MCF 10A (cell line): ENCODE results near the gene METTL16. TPM values are rescaled to one million over a fixed set of nuclear protein-coding genes. Genes with fewer than 3 reads are reported as not detected.
A peak's percentile ranks its signal among the peaks of the same experiment; 100 is the strongest.
"Not testable (repeated sequence)": the region's sequence is repeated elsewhere in the genome, so short reads cannot be mapped to it uniquely, and the experiment has no call there.

ENCODE experiments used
- BruUV-seq: library from RNA; stranded (reverse); fragments of 400-500 nt; replicated peaks from 2 replicates; lab custom pipeline; 2021; lab: Mats Ljungman, UMichigan
- CTCF ChIA-PET: fragments of 300-600 bp; sonication (Branson Sonifier 250); formaldehyde crosslinking; extraction: SDS; loops from one replicate; lab custom pipeline; 2021; ENCODE audit warnings: antibody characterized with exemption, inconsistent platforms; lab: Yijun Ruan, JAX
- POLR2A ChIA-PET: fragments of 300-600, 350-650 bp; sonication (Branson Sonifier 250); formaldehyde crosslinking; extraction: SDS; loops from one replicate; lab custom pipeline; 2020; ENCODE audit warnings: antibody characterized with exemption, inconsistent platforms; lab: Yijun Ruan, JAX
- DNase-seq: peaks from one replicate; pipeline ENCODE4 v3.0.0-alpha.2; 2018; ENCODE audit not compliant: unreplicated experiment
- H3K27ac Mint-ChIP-seq: one replicate; pipeline ENCODE4 v1.8.0; 2022; ENCODE audit warnings: mild to moderate bottlenecking, low read depth, mixed read lengths; ENCODE audit not compliant: unreplicated experiment
- H3K27me3 Mint-ChIP-seq: one replicate; pipeline ENCODE4 v1.8.0; 2022; ENCODE audit warnings: mixed read lengths; ENCODE audit not compliant: insufficient read depth, unreplicated experiment
- H3K36me3 Mint-ChIP-seq: one replicate; pipeline ENCODE4 v1.8.0; 2022; ENCODE audit warnings: mild to moderate bottlenecking, moderate library complexity, mixed read lengths; ENCODE audit not compliant: insufficient read depth, unreplicated experiment
- H3K4me1 Mint-ChIP-seq: one replicate; pipeline ENCODE4 v1.8.0; 2022; ENCODE audit warnings: mixed read lengths; ENCODE audit not compliant: insufficient read depth, unreplicated experiment
- H3K4me3 Mint-ChIP-seq: one replicate; pipeline ENCODE4 v1.8.0; 2022; ENCODE audit warnings: mild to moderate bottlenecking, moderate library complexity, mixed read lengths; ENCODE audit not compliant: unreplicated experiment
- H3K9me3 Mint-ChIP-seq: one replicate; pipeline ENCODE4 v1.8.0; 2022; ENCODE audit warnings: mixed read lengths; ENCODE audit not compliant: unreplicated experiment
- intact Hi-C: fragments of 100-400 bp; cut with micrococcal nuclease; formaldehyde crosslinking; loops from 2 replicates; pipeline ENCODE4 v1.14.1; 2022
- total RNA-seq: library from RNA; stranded (reverse); gene quantifications from 2 replicates; pipeline ENCODE4 v1.2.3, GENCODE V29; 2022
- TF ChIP-seq, protein P1 (sequence below): fragments of 200-600 bp; IDR thresholded peaks from one replicate; pipeline ENCODE4 v1.8.0; 2022; ENCODE audit warnings: antibody characterized with exemption, mild to moderate bottlenecking; ENCODE audit not compliant: unreplicated experiment

The METTL16 gene
- total RNA-seq, 1 experiment from 2014 or later = 41.4 TPM

DNA sequence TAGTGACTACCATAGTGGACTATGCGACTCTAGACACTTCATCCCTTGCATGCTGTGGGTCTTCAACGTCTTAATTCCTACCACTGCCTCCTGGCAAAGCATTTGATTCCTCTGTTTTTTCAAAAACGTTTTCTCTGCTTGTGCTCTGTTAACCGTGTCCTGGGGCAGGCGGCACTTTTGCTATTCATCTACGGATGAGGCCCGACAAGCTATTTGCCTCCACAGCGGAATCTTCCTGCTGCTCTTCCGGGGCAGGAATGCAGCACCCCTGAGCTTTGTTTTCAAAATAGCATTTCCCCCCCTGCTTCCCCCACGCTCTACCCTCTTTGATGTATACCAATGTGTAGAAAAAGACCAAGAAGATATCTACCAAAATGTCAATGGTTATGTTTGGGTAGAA is 39.8 kb upstream of the METTL16 start:
- Mint-ChIP-seq H3K36me3 (no peaks in the 10 kb centered on the region), H3K4me3 (no peak overlapping the region)

DNA sequence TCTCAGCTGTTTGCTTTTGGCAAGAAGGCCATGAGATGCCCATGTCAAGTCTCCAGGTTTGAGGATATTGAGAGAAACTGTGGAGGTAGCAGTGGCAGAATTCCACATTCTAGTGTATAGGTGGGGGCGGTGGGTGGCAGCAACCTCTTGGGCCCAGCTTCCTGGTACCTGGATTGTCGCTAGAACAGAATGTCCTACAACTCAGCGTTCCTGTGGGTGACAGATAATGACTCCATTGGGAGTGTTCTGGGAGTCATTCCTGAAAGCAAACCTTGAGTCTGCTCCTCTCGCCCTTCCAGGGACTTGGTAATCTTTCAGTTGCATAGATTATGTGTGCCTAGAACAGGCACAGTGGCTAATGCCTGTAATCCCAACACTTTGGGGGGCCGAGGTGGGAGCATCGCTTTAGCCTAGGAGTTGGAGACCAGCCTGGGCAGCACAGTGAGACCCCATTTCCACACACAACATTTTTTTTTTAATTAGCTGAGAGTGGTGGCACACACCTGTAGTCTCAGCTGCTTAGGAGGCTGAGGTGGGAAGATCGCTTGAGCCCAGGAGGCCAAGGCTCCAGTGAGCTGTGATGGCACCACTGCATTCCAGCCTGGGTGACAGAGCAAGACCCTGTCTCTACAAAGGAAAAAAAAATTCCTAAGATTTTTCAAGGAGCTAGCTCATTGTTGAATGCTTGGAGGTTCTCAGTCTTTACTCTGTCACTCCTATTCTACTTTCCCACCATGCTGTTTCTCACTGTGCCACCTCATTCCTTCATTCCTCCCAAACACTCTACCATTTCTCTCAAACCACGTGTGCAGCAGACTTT is 37.9 kb upstream of the METTL16 start:
- BruUV-seq = no TSS peak
- POLR2A ChIA-PET = interaction anchor here (0.9 to 3.1 kb wide), 4 partner anchors 14 to 65 kb away, joined by 3 to 21 read pairs (median 10); partner anchors contain the start of gene PAFAH1B1

More for the DNA sequence above, 39.8 kb upstream of the METTL16 start:
- no TSS peak for BruUV-seq
- intact Hi-C loops = no loop called here
- ChIA-PET POLR2A (interaction anchor here (0.6 to 1.4 kb wide), 2 partner anchors 40 to 151 kb away, joined by 4 read pairs; partner anchors contain the start of gene METTL16), CTCF (interaction anchor here (0.5 kb wide), 1 partner anchor 278 kb away, joined by 3 read pairs; no protein-coding TSS in a partner anchor)
- TF ChIP-seq, protein P1, sequence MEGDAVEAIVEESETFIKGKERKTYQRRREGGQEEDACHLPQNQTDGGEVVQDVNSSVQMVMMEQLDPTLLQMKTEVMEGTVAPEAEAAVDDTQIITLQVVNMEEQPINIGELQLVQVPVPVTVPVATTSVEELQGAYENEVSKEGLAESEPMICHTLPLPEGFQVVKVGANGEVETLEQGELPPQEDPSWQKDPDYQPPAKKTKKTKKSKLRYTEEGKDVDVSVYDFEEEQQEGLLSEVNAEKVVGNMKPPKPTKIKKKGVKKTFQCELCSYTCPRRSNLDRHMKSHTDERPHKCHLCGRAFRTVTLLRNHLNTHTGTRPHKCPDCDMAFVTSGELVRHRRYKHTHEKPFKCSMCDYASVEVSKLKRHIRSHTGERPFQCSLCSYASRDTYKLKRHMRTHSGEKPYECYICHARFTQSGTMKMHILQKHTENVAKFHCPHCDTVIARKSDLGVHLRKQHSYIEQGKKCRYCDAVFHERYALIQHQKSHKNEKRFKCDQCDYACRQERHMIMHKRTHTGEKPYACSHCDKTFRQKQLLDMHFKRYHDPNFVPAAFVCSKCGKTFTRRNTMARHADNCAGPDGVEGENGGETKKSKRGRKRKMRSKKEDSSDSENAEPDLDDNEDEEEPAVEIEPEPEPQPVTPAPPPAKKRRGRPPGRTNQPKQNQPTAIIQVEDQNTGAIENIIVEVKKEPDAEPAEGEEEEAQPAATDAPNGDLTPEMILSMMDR = no peak
- Mint-ChIP-seq H3K27me3 (no peaks in the 10 kb centered on the region), H3K9me3 (no peaks in the 10 kb centered on the region), H3K4me1 (no peaks in the 10 kb centered on the region), H3K27ac (no peak overlapping the region)
- DNase-seq = no peak

DNA sequence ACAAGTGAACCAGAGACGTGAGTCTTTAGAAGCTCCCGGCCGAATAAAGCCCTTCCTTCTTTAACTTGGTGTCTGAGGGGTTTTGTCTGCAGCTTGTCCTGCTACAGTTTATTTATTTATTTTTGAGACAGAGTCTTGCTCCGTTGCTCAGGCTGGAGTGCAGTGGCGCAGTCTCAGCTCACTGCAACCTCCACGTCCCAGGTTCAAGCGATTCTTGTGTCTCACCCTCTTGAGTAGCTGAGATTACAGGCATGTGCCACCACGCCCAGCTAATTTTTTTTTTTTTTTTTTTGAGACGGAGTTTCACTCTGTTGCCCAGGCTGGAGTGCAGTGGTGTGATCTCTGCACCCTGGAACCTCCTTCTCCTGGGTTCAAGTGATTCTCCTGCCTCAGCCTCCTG is 36.3 kb upstream of the METTL16 start:
- intact Hi-C loops, H3K4me1 Mint-ChIP-seq, H3K27me3 Mint-ChIP-seq, H3K36me3 Mint-ChIP-seq, H3K9me3 Mint-ChIP-seq, DNase-seq, BruUV-seq, H3K4me3 Mint-ChIP-seq, H3K27ac Mint-ChIP-seq: not testable (repeated sequence)
- ChIA-PET POLR2A (interaction anchor here (0.6 to 3.1 kb wide), 6 partner anchors 16 to 125 kb away, joined by 3 to 21 read pairs (median 7); partner anchors contain the start of genes METTL16 and PAFAH1B1), CTCF (interaction anchor here (0.6 to 1.0 kb wide), 5 partner anchors 10 to 107 kb away, joined by 3 to 6 read pairs (median 4); no protein-coding TSS in a partner anchor)

More for the DNA sequence above, 37.9 kb upstream of the METTL16 start:
- CTCF ChIA-PET = no interaction called here
- TF ChIP-seq, protein P1 = no peak
- Mint-ChIP-seq H3K27ac (no peak overlapping the region), H3K4me3 (no peak overlapping the region), H3K27me3 (no peaks in the 10 kb centered on the region), H3K4me1 (peaks cover 5% of the 10 kb centered on the region), H3K36me3 (no peaks in the 10 kb centered on the region), H3K9me3 (no peaks in the 10 kb centered on the region)
- DNase-seq = no peak
- intact Hi-C loops = no loop called here

DNA sequence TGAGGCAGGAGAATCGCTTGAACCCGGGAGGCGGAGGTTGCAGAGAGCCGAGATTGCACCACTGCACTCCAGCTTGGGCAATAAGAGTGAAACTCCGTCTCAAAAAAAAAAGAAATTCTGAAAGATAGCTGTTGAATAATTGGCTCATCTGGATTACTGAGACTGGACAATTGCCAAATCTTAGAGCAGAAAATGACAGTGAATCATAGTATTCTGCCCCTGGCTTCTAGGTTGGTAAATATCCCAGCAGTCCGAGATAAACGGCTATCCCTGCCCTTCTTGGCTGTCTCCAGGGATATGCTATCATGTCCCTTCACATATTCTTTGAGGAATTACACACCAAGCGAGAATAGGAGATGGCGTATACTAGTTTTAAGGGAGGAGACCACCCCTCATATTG is 35.5 kb upstream of the METTL16 start:
- intact Hi-C loops = no loop called here
- no peak overlapping the region for H3K4me3 Mint-ChIP-seq
- H3K4me1 Mint-ChIP-seq = peaks cover 5% of the 10 kb centered on the region
- TF ChIP-seq, protein P1 = no peak
- ChIA-PET CTCF (interaction anchor here (0.7 to 1.0 kb wide), 2 partner anchors 32 to 70 kb away, joined by 4 read pairs; no protein-coding TSS in a partner anchor), POLR2A (interaction anchor here (1.0 to 3.1 kb wide), 5 partner anchors 17 to 62 kb away, joined by 3 to 21 read pairs (median 10); partner anchors contain the start of genes METTL16 and PAFAH1B1)
- BruUV-seq = no TSS peak
- peak; percentile 87 for DNase-seq
- H3K27ac Mint-ChIP-seq = no peak overlapping the region
- H3K27me3 Mint-ChIP-seq = no peaks in the 10 kb centered on the region
- H3K9me3 Mint-ChIP-seq = no peaks in the 10 kb centered on the region
- H3K36me3 Mint-ChIP-seq = no peaks in the 10 kb centered on the region
